ENCODE results near the gene UBE2O. TPM values are rescaled to one million over a fixed set of nuclear protein-coding genes. Genes with fewer than 3 reads are reported as not detected.

Gene UBE2O
- total and polyA plus RNA-seq, 4 donors: 25.0 to 47.4 (median 35.8) TPM

- Histone ChIP-seq H3K27ac (ENCODE audit: low read depth, low read length) (no peak overlapping the region), H3K27me3 (ENCODE audit: control insufficient read depth, insufficient read depth, low read length) (peaks cover 21% of the 10 kb centered on the region), H3K36me3 (ENCODE audit: control insufficient read depth, insufficient read depth, low read length) (peaks cover 75% of the 10 kb centered on the region), H3K4me3 (ENCODE audit: low read depth, low read length) (no peak overlapping the region), H3K9me3 (ENCODE audit: control insufficient read depth, insufficient read depth, low read length) (no peaks in the 10 kb centered on the region), H3K4me1 (ENCODE audit: control insufficient read depth, insufficient read depth, low read length) (peaks cover 23% of the 10 kb centered on the region)
- no peak for DNase-seq (ENCODE audit: low read depth in 4 of 6, low spot score in 6 of 6)
- WGBS (ENCODE audit: insufficient coverage): 86% methylated on average over 14 of the region's 16 CpGs
Measured at GRCh38 chr17:76388966-76389888, 63.7 kb downstream of the UBE2O start.

- WGBS (ENCODE audit: insufficient coverage): 92% methylated on average over 22 of the region's 31 CpGs
- no peak overlapping the region for H3K4me3 ChIP-seq (ENCODE audit: low read depth, low read length)
- no peak for DNase-seq (ENCODE audit: low read depth in 4 of 6, low spot score in 6 of 6)
- no peak overlapping the region for H3K27ac ChIP-seq (ENCODE audit: low read depth, low read length)
- H3K9me3 ChIP-seq (ENCODE audit: control insufficient read depth, insufficient read depth, low read length): no peaks in the 10 kb centered on the region
- H3K27me3 ChIP-seq (ENCODE audit: control insufficient read depth, insufficient read depth, low read length): peaks cover 37% of the 10 kb centered on the region
- H3K4me1 ChIP-seq (ENCODE audit: control insufficient read depth, insufficient read depth, low read length): peaks cover 41% of the 10 kb centered on the region
- H3K36me3 ChIP-seq (ENCODE audit: control insufficient read depth, insufficient read depth, low read length): peaks cover 56% of the 10 kb centered on the region
Measured at GRCh38 chr17:76386966-76387765, 65.8 kb downstream of the UBE2O start.

DNA sequence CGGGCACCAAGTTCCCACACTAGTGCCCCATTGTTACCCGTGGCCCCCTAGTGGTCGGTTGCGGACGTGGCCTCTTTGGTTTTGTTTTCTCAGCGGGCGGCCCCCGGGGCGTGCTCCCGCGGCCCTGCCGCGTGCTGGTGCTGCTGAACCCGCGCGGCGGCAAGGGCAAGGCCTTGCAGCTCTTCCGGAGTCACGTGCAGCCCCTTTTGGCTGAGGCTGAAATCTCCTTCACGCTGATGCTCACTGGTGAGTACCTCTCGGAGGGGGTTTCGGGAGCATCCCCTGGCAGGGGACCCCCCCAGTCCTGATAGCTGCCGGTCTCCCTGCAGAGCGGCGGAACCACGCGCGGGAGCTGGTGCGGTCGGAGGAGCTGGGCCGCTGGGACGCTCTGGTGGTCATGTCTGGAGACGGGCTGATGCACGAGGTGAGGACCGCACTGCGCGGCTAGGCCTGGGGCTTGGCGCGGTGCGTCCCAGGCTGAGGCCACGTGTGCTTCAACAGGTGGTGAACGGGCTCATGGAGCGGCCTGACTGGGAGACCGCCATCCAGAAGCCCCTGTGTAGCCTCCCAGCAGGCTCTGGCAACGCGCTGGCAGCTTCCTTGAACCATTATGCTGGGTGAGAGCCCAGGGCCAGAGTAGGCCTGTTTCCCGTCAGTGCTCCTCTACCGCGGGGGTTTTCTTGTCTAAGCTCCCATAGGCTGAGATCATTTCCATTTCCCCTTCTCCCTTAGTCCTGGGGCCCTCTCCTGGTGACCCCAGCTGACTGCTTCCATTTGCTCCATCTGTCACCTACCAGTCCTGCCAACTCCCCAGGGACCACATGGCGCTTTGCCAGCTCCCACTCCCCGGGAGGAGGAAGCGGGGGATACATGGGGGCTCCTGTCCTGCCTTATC, 66.8 kb downstream of the UBE2O start:
- H3K36me3 ChIP-seq (ENCODE audit: control insufficient read depth, insufficient read depth, low read length): peaks cover 47% of the 10 kb centered on the region
- peak in 2 of 6 donors; percentile 43 to 75 for DNase-seq (ENCODE audit: low read depth in 4 of 6, low spot score in 6 of 6)
- peaks cover 51% of the 10 kb centered on the region for H3K4me1 ChIP-seq (ENCODE audit: control insufficient read depth, insufficient read depth, low read length)
- no peaks in the 10 kb centered on the region for H3K9me3 ChIP-seq (ENCODE audit: control insufficient read depth, insufficient read depth, low read length)
- WGBS (ENCODE audit: insufficient coverage): 20% methylated on average over 50 of the region's 52 CpGs
- H3K4me3 ChIP-seq (ENCODE audit: low read depth, low read length): peak overlapping the region; percentile 50
- H3K27ac ChIP-seq (ENCODE audit: low read depth, low read length): no peak overlapping the region
- H3K27me3 ChIP-seq (ENCODE audit: control insufficient read depth, insufficient read depth, low read length): peaks cover 37% of the 10 kb centered on the region

DNA sequence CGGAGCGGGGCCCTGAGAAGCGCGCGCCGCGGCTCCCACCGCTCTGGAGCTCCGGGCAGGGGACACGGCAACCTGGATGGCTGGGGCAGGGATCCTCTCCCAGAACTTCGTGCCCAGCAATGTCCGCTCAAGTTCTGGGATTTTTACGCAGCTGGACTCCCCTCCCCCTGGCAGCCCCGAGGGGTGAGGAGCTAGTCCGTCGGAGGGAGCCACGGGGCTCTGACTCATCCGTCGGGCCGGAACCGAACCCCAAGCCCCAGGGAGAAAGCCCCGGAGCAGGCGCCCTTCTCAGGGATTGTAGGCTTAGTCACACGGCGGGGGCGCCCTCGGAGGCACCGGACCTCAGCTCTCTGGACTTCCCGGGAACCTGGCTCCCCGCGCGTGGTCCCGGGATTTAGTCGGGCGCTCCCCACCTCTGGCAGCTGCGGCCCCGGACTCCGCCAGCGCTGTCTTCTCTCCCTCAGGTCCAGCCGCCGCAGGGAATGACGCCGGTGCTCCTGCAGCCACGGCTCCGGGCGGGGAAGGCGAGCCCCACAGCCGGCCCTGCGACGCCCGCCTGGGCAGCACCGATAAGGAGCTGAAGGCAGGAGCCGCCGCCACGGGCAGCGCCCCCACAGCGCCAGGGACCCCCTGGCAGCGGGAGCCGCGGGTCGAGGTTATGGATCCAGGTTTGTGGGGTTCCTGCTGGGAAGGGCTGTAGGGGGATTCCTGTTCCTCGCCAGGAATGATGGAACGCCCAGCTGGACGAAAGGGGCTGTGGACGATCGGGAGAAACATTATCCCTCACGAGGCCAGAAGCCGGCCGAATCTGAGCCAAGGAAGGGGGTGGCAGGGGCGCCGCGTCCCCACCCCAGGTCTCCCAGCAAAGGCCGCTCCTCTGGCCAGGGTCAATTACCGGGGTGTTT, 67.7 kb downstream of the UBE2O start:
- no peaks in the 10 kb centered on the region for H3K9me3 ChIP-seq (ENCODE audit: control insufficient read depth, insufficient read depth, low read length)
- no peak for DNase-seq (ENCODE audit: low read depth in 4 of 6, low spot score in 6 of 6)
- peak overlapping the region; percentile 50 for H3K4me3 ChIP-seq (ENCODE audit: low read depth, low read length)
- H3K27ac ChIP-seq (ENCODE audit: low read depth, low read length): no peak overlapping the region
- H3K4me1 ChIP-seq (ENCODE audit: control insufficient read depth, insufficient read depth, low read length): peaks cover 58% of the 10 kb centered on the region
- H3K27me3 ChIP-seq (ENCODE audit: control insufficient read depth, insufficient read depth, low read length): peaks cover 37% of the 10 kb centered on the region
- WGBS (ENCODE audit: insufficient coverage): 1% methylated on average over 74 of the region's 74 CpGs
- peaks cover 38% of the 10 kb centered on the region for H3K36me3 ChIP-seq (ENCODE audit: control insufficient read depth, insufficient read depth, low read length)

- H3K36me3 ChIP-seq (ENCODE audit: control insufficient read depth, insufficient read depth, low read length): peaks cover 30% of the 10 kb centered on the region
- H3K27me3 ChIP-seq (ENCODE audit: control insufficient read depth, insufficient read depth, low read length): peaks cover 37% of the 10 kb centered on the region
- DNase-seq (ENCODE audit: low read depth in 4 of 6, low spot score in 6 of 6): peak in 2 of 6 donors; percentile 61 to 84
- H3K4me1 ChIP-seq (ENCODE audit: control insufficient read depth, insufficient read depth, low read length): peaks cover 58% of the 10 kb centered on the region
- WGBS (ENCODE audit: insufficient coverage): under 1% methylated on average over 118 of the region's 118 CpGs
- H3K27ac ChIP-seq (ENCODE audit: low read depth, low read length): peak within 1 kb of the TSS; percentile 84
- no peaks in the 10 kb centered on the region for H3K9me3 ChIP-seq (ENCODE audit: control insufficient read depth, insufficient read depth, low read length)
- H3K4me3 ChIP-seq (ENCODE audit: low read depth, low read length): peak within 1 kb of the TSS; percentile 58
Measured at GRCh38 chr17:76384222-76384986, 68.5 kb downstream of the UBE2O start, which contains the start of gene SPHK1. SPHK1 (plus strand) TSS chr17:76384609; CDS start chr17:76385645, 1,036 bp downstream.

- Histone ChIP-seq H3K27me3 (ENCODE audit: control insufficient read depth, insufficient read depth, low read length) (peaks cover 37% of the 10 kb centered on the region), H3K4me1 (ENCODE audit: control insufficient read depth, insufficient read depth, low read length) (peaks cover 56% of the 10 kb centered on the region), H3K36me3 (ENCODE audit: control insufficient read depth, insufficient read depth, low read length) (peaks cover 23% of the 10 kb centered on the region), H3K9me3 (ENCODE audit: control insufficient read depth, insufficient read depth, low read length) (no peaks in the 10 kb centered on the region), H3K27ac (ENCODE audit: low read depth, low read length) (peak overlapping the region; percentile 84), H3K4me3 (ENCODE audit: low read depth, low read length) (peak overlapping the region; percentile 58)
- DNase-seq (ENCODE audit: low read depth in 4 of 6, low spot score in 6 of 6): peak in 2 of 6 donors; percentile 51 to 77
- under 1% methylated on average over 65 of the region's 65 CpGs for WGBS (ENCODE audit: insufficient coverage)
Measured at GRCh38 chr17:76383546-76384221, 69.3 kb downstream of the UBE2O start.

DNA sequence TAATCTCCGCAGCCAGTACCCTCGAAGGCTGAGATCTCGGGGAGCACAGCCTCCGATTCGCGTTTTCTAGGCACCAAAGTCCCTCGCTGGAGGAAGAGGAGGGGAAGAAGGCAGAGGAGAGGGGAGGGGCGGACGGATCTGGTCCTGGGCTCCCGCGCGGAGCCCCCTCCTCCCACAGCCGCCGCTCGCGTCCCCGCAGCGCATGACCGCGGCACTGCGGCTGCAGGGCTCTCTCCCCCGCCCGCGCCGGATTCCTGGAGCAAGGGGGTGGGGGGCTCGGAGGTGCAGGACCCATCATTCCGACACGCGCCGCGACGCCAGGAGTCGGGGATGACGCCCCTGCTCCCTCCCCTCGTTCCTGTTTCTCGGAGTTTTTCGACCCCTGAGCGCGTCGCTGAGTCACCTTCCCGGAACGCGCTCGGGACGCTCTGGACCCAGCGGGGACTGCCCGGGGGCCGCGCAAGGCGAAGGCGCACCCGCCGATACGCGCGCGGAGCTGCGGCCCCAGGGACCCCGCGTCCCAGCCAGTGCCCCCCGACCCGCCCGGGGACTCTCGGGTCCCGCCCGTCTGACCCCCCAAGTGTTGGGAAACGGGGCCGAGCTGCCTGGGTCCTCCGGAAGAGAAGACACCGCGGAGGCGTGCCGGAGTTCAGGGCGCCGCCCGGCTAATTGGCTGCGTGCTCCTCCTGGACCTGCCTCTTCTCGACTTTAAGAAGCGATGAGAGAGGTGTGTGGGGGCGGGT, 70.0 kb downstream of the UBE2O start:
- H3K4me1 ChIP-seq (ENCODE audit: control insufficient read depth, insufficient read depth, low read length): peaks cover 56% of the 10 kb centered on the region
- peak overlapping the region; percentile 84 for H3K27ac ChIP-seq (ENCODE audit: low read depth, low read length)
- H3K4me3 ChIP-seq (ENCODE audit: low read depth, low read length): peak overlapping the region; percentile 58
- no peaks in the 10 kb centered on the region for H3K9me3 ChIP-seq (ENCODE audit: control insufficient read depth, insufficient read depth, low read length)
- H3K27me3 ChIP-seq (ENCODE audit: control insufficient read depth, insufficient read depth, low read length): peaks cover 37% of the 10 kb centered on the region
- DNase-seq (ENCODE audit: low read depth in 4 of 6, low spot score in 6 of 6): peak in 1 of 6 donors; percentile 61
- WGBS (ENCODE audit: insufficient coverage): under 1% methylated on average over 66 of the region's 80 CpGs
- H3K36me3 ChIP-seq (ENCODE audit: control insufficient read depth, insufficient read depth, low read length): peaks cover 18% of the 10 kb centered on the region

Measured in spinal cord (tissue), 10 donors.